Loucy (cell line): ENCODE measurements around the gene NDUFAF2.

ENCODE experiments used
- CTCF ChIP-seq: fragments of 200-600 bp; sonication (generic); conservative IDR thresholded peaks from 2 replicates; pipeline ENCODE4 v1.5.1; 2014; ENCODE audit warnings: mild to moderate bottlenecking, antibody characterized with exemption, low read length
- EZH2phosphoT487 ChIP-seq: fragments of 200-600 bp; IDR thresholded peaks from 2 replicates; pipeline ENCODE4 v1.6.1; 2018; ENCODE audit warnings: antibody characterized with exemption, mild to moderate bottlenecking, moderate library complexity, borderline replicate concordance

- TF ChIP-seq CTCF (no peak), EZH2phosphoT487 (no peak)
Measured at GRCh38 chr5:61139931-61140330, 194.9 kb downstream of the NDUFAF2 start.
